Neural cell (in vitro differentiated cells): ENCODE measurements around the gene TCHH. TPM values are rescaled to one million over a fixed set of nuclear protein-coding genes. Genes with fewer than 3 reads are reported as not detected.

Experiments
- H2AFZ ChIP-seq: fragments of 200-600, 300-800 bp; sonication (generic), shearing (Covaris generic); 2 replicates; pipeline ENCODE4 v1.6.0; 2014; ENCODE audit warnings: low read depth, mild to moderate bottlenecking, antibody characterized with exemption, low read length, moderate library complexity
- H3F3A ChIP-seq: fragments of 200-600 bp; shearing (Covaris generic); 2 replicates; pipeline ENCODE4 v1.6.1; 2016; ENCODE audit warnings: mild to moderate bottlenecking, moderate library complexity, mixed read lengths, antibody characterized with exemption, low read length; ENCODE audit not compliant: insufficient read depth, poor library complexity, severe bottlenecking
- H3K27ac ChIP-seq: fragments of 200-600, 300-800 bp; sonication (generic), shearing (Covaris generic); 2 replicates; pipeline ENCODE4 v1.5.1; 2014; ENCODE audit warnings: mild to moderate bottlenecking, low read length, moderate library complexity
- H3K27me3 ChIP-seq: fragments of 300-800, 200-600 bp; sonication (generic), shearing (Covaris generic); 2 replicates; pipeline ENCODE4 v1.6.0; 2014; ENCODE audit warnings: mild to moderate bottlenecking, low read depth, low read length, moderate library complexity; ENCODE audit not compliant: insufficient read depth
- H3K36me3 ChIP-seq: fragments of 300-800, 200-600 bp; sonication (generic), shearing (Covaris generic); 2 replicates; pipeline ENCODE4 v1.5.1; 2014; ENCODE audit warnings: mild to moderate bottlenecking, antibody characterized with exemption, low read length, moderate library complexity; ENCODE audit not compliant: insufficient read depth
- H3K4me2 ChIP-seq: fragments of 300-800, 200-600 bp; sonication (generic), shearing (Covaris generic); 2 replicates; pipeline ENCODE4 v1.6.0; 2014; ENCODE audit warnings: mild to moderate bottlenecking, low read length
- H3K4me3 ChIP-seq: fragments of 300-800, 200-600 bp; sonication (generic), shearing (Covaris generic); 2 replicates; pipeline ENCODE4 v1.5.1; 2014; ENCODE audit warnings: mild to moderate bottlenecking, low read length, moderate library complexity
- H3K79me2 ChIP-seq: fragments of 200-600 bp; shearing (Covaris generic); replicated peaks from 2 replicates; pipeline ENCODE4 v1.6.0; 2014; ENCODE audit warnings: mild to moderate bottlenecking, low read length, moderate library complexity; ENCODE audit not compliant: insufficient read depth
- H3K9ac ChIP-seq: fragments of 300-800, 200-600 bp; sonication (generic), shearing (Covaris generic); 2 replicates; pipeline ENCODE4 v1.6.1; 2016; ENCODE audit warnings: mild to moderate bottlenecking, low read length, mixed read lengths
- H3K9me2 ChIP-seq: fragments of 200-600 bp; shearing (Covaris generic); 2 replicates; pipeline ENCODE4 v1.6.1; 2016; ENCODE audit warnings: mild to moderate bottlenecking, low read length, mixed read lengths; ENCODE audit not compliant: insufficient read depth
- H3K9me3 ChIP-seq: fragments of 200-600, 300-800 bp; sonication (generic), shearing (Covaris generic); 2 replicates; pipeline ENCODE4 v1.6.1; 2016; ENCODE audit warnings: mild to moderate bottlenecking, mixed run types, low read length, moderate library complexity, mixed read lengths
- H4K20me1 ChIP-seq: fragments of 200-600 bp; shearing (Covaris generic); 2 replicates; pipeline ENCODE4 v1.6.1; 2016; ENCODE audit warnings: mild to moderate bottlenecking, mixed run types; ENCODE audit not compliant: insufficient read depth
- EP300 ChIP-seq: fragments of 450-650 bp; conservative IDR thresholded peaks from 2 replicates; pipeline ENCODE4 v1.6.1; 2014; ENCODE audit warnings: antibody characterized with exemption, mild to moderate bottlenecking, moderate library complexity; ENCODE audit not compliant: poor library complexity, severe bottlenecking
- EZH2 ChIP-seq: fragments of 200-600, 300-800 bp; shearing (Covaris generic), sonication (generic); IDR thresholded peaks from 2 replicates; pipeline ENCODE4 v1.6.1; 2014; ENCODE audit warnings: antibody characterized with exemption, low read length, borderline replicate concordance, mild to moderate bottlenecking; ENCODE audit not compliant: insufficient read depth, poor library complexity, severe bottlenecking
- MXI1 ChIP-seq: fragments of 450-650 bp; conservative IDR thresholded peaks from 2 replicates; pipeline ENCODE4 v1.6.1; 2014; ENCODE audit warnings: antibody characterized with exemption, mild to moderate bottlenecking; ENCODE audit not compliant: poor library complexity, severe bottlenecking
- POLR2AphosphoS5 ChIP-seq: IDR thresholded peaks from 2 replicates; pipeline ENCODE4 v1.6.1; 2012
- RAD21 ChIP-seq: fragments of 450-650 bp; conservative IDR thresholded peaks from 2 replicates; pipeline ENCODE4 v1.6.1; 2014; ENCODE audit warnings: antibody characterized with exemption, mild to moderate bottlenecking, moderate library complexity
- TAF1 ChIP-seq: IDR thresholded peaks from 2 replicates; pipeline ENCODE4 v1.6.1; 2012; ENCODE audit warnings: low read depth
- polyA plus RNA-seq: library from polyadenylated mRNA; depleted of rRNA; stranded (reverse); fragments of >200 nt; gene quantifications from 2 replicates; pipeline ENCODE4 v1.2.3, GENCODE V29; 2014
- TF ChIP-seq, protein P1 (sequence below): IDR thresholded peaks from 2 replicates; pipeline ENCODE4 v1.6.1; 2012; ENCODE audit warnings: borderline replicate concordance
- TF ChIP-seq, protein P2 (sequence below): fragments of 450-650 bp; IDR thresholded peaks from 2 replicates; pipeline ENCODE4 v1.5.1; 2014; ENCODE audit warnings: antibody characterized with exemption, mild to moderate bottlenecking, moderate library complexity; ENCODE audit not compliant: poor library complexity, severe bottlenecking

TCHH gene
- polyA plus RNA-seq, 1 donor from 2014 or later = 0.14 TPM

DNA sequence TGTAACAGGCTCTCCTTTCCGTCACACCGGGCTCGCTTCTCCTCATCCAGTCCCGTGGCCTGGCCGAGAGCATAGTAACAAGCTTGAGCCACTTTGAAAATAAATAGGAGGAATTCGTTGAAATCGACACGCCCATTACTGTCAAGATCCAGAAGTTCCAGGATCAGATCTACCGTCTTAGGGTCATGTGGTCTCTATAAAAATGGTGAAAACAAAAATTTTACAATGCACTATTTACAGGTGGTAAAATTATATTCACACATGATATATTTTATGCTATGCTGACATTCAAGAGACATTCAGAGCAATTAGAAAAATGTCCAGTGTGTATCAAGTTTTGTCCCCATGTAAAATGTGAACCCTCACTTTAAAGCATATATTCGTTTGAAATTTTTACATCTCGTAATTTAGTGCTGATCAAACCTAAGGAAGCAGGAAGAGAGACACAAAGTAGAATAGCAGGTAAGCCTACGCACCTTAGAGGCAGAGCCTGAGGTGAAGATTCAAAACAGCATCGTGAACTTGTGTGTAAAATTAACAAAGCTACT is 2.3 kb downstream of the TCHH start:
- no peaks in the 10 kb centered on the region for H3K36me3 ChIP-seq
- peak overlapping the region; percentile 22 for H3K4me2 ChIP-seq
- peaks cover 23% of the 10 kb centered on the region for H3K9me3 ChIP-seq
- peaks cover 51% of the 10 kb centered on the region for H3K27me3 ChIP-seq
- no peak overlapping the region for H2AFZ ChIP-seq
- no peak overlapping the region for H3K27ac ChIP-seq
- no peaks in the 10 kb centered on the region for H4K20me1 ChIP-seq
- H3K9me2 ChIP-seq = no peaks in the 10 kb centered on the region
- H3F3A ChIP-seq = no peaks in the 10 kb centered on the region
- H3K4me3 ChIP-seq = peak overlapping the region; percentile 66
- H3K9ac ChIP-seq = no peak overlapping the region
- TF ChIP-seq, protein P1, sequence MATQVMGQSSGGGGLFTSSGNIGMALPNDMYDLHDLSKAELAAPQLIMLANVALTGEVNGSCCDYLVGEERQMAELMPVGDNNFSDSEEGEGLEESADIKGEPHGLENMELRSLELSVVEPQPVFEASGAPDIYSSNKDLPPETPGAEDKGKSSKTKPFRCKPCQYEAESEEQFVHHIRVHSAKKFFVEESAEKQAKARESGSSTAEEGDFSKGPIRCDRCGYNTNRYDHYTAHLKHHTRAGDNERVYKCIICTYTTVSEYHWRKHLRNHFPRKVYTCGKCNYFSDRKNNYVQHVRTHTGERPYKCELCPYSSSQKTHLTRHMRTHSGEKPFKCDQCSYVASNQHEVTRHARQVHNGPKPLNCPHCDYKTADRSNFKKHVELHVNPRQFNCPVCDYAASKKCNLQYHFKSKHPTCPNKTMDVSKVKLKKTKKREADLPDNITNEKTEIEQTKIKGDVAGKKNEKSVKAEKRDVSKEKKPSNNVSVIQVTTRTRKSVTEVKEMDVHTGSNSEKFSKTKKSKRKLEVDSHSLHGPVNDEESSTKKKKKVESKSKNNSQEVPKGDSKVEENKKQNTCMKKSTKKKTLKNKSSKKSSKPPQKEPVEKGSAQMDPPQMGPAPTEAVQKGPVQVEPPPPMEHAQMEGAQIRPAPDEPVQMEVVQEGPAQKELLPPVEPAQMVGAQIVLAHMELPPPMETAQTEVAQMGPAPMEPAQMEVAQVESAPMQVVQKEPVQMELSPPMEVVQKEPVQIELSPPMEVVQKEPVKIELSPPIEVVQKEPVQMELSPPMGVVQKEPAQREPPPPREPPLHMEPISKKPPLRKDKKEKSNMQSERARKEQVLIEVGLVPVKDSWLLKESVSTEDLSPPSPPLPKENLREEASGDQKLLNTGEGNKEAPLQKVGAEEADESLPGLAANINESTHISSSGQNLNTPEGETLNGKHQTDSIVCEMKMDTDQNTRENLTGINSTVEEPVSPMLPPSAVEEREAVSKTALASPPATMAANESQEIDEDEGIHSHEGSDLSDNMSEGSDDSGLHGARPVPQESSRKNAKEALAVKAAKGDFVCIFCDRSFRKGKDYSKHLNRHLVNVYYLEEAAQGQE = no peak
- no peak for TF ChIP-seq EZH2
- H3K79me2 ChIP-seq = no peaks in the 10 kb centered on the region

DNA sequence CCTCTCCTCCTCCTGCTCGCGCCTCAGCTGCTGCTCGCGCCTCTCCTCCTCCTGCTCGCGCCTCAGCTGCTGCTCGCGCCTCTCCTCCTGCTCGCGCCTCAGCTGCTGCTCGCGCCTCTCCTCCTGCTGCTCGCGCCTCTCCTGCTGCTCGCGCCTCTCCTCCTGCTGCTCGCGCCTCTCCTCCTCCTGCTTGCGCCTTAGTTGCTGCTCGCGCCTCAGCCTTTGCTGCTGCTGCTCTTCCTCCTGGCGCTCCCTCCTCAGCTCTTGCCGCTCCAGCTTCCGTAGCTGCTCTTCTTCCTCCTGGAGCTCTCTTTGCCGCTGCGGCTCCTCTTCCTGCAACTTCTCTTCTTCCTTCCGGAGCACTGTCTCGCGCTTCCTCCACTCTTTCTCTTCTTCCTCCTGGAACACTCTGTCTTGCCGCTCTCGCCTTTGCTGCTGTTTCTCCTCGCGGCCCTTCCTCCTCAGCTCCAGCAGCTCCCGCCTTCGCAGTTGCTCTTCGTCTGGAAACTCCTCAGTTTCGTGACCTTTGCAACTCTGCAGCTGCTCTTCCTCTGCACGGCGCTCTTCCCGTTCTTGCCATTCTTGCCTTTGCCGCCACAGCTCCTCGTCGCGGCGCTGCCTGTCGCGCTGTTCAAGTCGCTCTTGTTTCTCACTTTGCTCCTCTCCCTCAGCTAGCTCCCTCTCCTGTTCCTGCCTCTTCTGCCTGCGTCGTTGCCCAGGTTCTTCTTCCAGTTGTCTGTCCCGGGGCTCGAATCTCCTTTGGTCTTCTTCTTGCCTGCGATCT is 3.0 kb downstream of the TCHH start:
- H3K9me2 ChIP-seq = no peaks in the 10 kb centered on the region
- peak overlapping the region; percentile 57 for H3K9ac ChIP-seq
- TF ChIP-seq EP300 (no peak), MXI1 (no peak), RAD21 (no peak), POLR2AphosphoS5 (no peak), EZH2 (no peak), TAF1 (no peak)
- TF ChIP-seq, protein P1 = peak; percentile 9
- TF ChIP-seq, protein P2, sequence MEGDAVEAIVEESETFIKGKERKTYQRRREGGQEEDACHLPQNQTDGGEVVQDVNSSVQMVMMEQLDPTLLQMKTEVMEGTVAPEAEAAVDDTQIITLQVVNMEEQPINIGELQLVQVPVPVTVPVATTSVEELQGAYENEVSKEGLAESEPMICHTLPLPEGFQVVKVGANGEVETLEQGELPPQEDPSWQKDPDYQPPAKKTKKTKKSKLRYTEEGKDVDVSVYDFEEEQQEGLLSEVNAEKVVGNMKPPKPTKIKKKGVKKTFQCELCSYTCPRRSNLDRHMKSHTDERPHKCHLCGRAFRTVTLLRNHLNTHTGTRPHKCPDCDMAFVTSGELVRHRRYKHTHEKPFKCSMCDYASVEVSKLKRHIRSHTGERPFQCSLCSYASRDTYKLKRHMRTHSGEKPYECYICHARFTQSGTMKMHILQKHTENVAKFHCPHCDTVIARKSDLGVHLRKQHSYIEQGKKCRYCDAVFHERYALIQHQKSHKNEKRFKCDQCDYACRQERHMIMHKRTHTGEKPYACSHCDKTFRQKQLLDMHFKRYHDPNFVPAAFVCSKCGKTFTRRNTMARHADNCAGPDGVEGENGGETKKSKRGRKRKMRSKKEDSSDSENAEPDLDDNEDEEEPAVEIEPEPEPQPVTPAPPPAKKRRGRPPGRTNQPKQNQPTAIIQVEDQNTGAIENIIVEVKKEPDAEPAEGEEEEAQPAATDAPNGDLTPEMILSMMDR = no peak
- H3K4me2 ChIP-seq = peak overlapping the region; percentile 22
- no peaks in the 10 kb centered on the region for H3K36me3 ChIP-seq
- H3F3A ChIP-seq = no peaks in the 10 kb centered on the region
- H3K27me3 ChIP-seq = peaks cover 57% of the 10 kb centered on the region
- H3K79me2 ChIP-seq = no peaks in the 10 kb centered on the region
- H3K27ac ChIP-seq = peak overlapping the region; percentile 17
- peak overlapping the region; percentile 66 for H3K4me3 ChIP-seq
- no peaks in the 10 kb centered on the region for H4K20me1 ChIP-seq
- peak overlapping the region; percentile 22 for H2AFZ ChIP-seq
- H3K9me3 ChIP-seq = peaks cover 30% of the 10 kb centered on the region
